ENCODE results near the gene PRPSAP2.

- no peak for TF ChIP-seq CTCF (IDR thresholded peaks at IDR 0.05; ENCODE audit: low read depth, low read length, poor library complexity, severe bottlenecking)
- TF ChIP-seq EZH2phosphoT487 (IDR thresholded peaks at IDR 0.05; ENCODE audit: borderline replicate concordance, low read length) = no peak
These were observed 102.3 kb downstream of the PRPSAP2 start for GRCh38 chr17:18960241-18960665.

Measured in DOHH2 (cell line).